Naive B cell (primary cell): ENCODE measurements around the gene ADSS1. TPM values are rescaled to one million over a fixed set of nuclear protein-coding genes. Genes with fewer than 3 reads are reported as not detected.
A peak's percentile ranks its signal among the peaks of the same experiment; 100 is the strongest.

Experiments
- ATAC-seq, 2 donors: fragments of 150-1000 bp; cut with Tn5 transposase; 2 replicates each; pipeline ENCODE4 v1.10.0; 2021; ENCODE audit warnings: low read depth in 2 of 2, mild to moderate bottlenecking in 2 of 2, moderate library complexity in 2 of 2
- DNase-seq: peaks from one replicate; pipeline ENCODE4 v3.0.0; 2022
- H3K27ac Mint-ChIP-seq, 6 donors: one replicate each; pipeline ENCODE4 v1.8.0; 2020 to 2022; ENCODE audit warnings: mild to moderate bottlenecking in 6 of 6, mixed read lengths in 6 of 6, moderate library complexity in 5 of 6, inconsistent platforms in 2 of 6
- H3K27me3 Mint-ChIP-seq, 3 donors: one replicate each; pipeline ENCODE4 v1.8.0; 2021 to 2022; ENCODE audit warnings: mixed read lengths in 3 of 3, mild to moderate bottlenecking in 1 of 3
- H3K36me3 Mint-ChIP-seq, 2 donors: one replicate each; pipeline ENCODE4 v1.8.0; 2020 to 2022; ENCODE audit warnings: mixed read lengths in 2 of 2, inconsistent platforms in 1 of 2, mild to moderate bottlenecking in 1 of 2
- H3K4me1 Mint-ChIP-seq, 3 donors: one replicate each; pipeline ENCODE4 v1.8.0; 2020 to 2022; ENCODE audit warnings: mixed read lengths in 3 of 3, inconsistent platforms in 1 of 3, mild to moderate bottlenecking in 1 of 3, moderate library complexity in 1 of 3
- H3K4me3 Mint-ChIP-seq, 8 donors: one replicate each; pipeline ENCODE4 v1.8.0; 2020 to 2022; ENCODE audit warnings: mild to moderate bottlenecking in 8 of 8, mixed read lengths in 8 of 8, moderate library complexity in 8 of 8, inconsistent platforms in 2 of 8
- H3K9me3 Mint-ChIP-seq, 7 donors: one replicate each; pipeline ENCODE4 v1.8.0; 2020 to 2022; ENCODE audit warnings: mixed read lengths in 7 of 7, mild to moderate bottlenecking in 5 of 7, inconsistent platforms in 2 of 7, moderate library complexity in 1 of 7
- polyA plus RNA-seq, 6 donors: library from polyadenylated mRNA; unstranded; fragments of 300-500 nt; fragmentation: Illumina TruSeq; gene quantifications; one replicate each; pipeline ENCODE4 v1.2.3, GENCODE V29; 2021; ENCODE audit warnings: low read depth in 6 of 6

The ADSS1 gene
- polyA plus RNA-seq, 6 donors from 2014 or later: 0.17 to 0.29 TPM; not detected in 4

DNA sequence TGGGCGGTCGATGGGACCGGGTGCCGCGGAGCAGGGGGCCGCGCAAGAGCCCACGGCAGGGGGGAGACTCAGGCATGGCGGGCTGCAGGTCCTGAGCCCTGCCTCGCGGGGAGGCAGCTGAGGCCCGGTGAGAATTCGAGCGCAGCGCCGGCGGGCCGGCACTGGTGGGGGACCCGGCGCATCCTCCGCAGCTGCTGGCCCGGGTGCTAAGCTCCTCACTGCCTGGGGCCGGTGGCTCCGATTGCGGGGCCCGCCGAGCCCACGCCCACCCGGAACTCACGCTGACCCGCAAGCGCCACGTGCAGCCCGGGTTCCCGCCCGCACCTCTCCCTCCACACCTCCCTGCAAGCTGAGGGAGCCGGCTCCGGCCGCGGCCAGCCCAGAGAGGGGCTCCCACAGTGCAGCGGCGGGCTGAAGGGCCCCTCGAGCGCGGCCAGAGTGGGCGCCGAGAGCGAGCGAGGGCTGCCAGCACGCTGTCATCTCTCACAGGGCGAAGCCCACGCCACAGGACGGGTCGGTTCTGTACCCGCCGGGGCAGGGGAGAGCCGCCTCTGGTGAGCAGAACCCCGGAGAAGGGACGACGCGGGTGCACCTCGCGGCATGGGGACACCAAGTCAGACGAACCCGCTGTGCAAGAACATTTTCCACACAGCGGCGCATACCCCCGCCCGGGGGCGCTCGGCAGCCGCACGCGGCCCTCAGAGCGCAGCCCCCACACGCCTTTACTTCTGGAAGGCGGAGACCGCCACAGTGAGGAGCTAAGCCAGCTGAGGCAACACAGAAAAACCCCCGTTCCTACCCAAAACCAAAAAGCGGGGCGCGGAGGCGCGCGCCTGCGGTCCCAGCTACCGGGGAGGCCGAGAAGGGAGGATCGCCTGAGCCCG is 27.8 kb downstream of the ADSS1 start:
- H3K27ac Mint-ChIP-seq: peak overlapping the region; percentile 91 to 96 (median 95)
- DNase-seq (no peak), ATAC-seq (no peak)
- H3K27me3 Mint-ChIP-seq: no peaks in the 10 kb centered on the region
- peak overlapping the region; percentile 91 to 96 (median 94) for H3K4me3 Mint-ChIP-seq
- H3K4me1 Mint-ChIP-seq: peaks cover 26 to 54% (median 44%) of the 10 kb centered on the region in 3 donors
- H3K9me3 Mint-ChIP-seq: no peaks in the 10 kb centered on the region
- H3K36me3 Mint-ChIP-seq: no peaks in the 10 kb centered on the region

GRCh38 chr14:104752423-104752734 is 28.4 kb downstream of the ADSS1 start:
- Mint-ChIP-seq H3K4me3 (peak overlapping the region; percentile 91 to 96 (median 94)), H3K4me1 (peaks cover 26 to 59% (median 49%) of the 10 kb centered on the region in 3 donors), H3K9me3 (no peaks in the 10 kb centered on the region), H3K27me3 (no peaks in the 10 kb centered on the region), H3K27ac (peak overlapping the region; percentile 91 to 96 (median 95)), H3K36me3 (peaks cover 0 to under 1% of the 10 kb centered on the region in 2 donors)
- ATAC-seq (peak; percentile 78 to 82), DNase-seq (no peak)

DNA sequence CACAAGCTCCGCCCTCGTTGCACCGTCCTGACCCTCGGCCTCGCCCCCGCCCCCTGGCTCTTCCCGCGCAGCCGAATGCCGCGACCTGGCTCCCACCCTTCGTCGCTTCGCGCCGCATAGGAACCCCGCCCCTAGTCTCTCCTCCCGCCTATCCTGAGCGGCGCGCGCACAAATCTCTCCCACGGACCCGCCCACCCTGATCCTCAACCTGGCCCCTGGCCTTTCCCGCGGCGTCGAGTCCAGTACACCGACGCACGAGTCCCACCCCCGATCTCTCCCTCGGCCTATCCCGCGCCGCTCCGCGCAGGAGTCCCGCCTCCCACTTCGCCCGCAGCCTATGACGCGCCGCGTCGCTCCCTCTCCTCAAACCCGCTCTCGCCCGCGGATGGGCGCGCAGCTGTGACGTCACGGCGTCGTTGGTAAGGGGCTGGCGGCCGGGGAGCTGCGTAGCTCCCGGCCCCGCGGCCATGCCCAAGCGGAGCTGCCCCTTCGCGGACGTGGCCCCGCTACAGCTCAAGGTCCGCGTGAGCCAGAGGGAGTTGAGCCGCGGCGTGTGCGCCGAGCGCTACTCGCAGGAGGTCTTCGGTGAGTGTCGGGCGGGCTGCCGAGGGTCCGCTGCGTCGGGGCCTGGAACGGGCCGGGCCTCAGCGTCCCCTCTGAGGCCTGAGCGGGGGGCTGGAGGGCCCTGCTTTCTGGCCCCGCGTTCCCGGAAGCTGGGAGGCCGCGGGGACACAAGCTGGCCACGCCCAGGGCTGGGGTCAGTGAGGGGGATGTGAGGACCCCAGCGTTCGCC is 28.9 kb downstream of the ADSS1 start, which contains the start of gene SIVA1:
Gene SIVA1, plus strand, starts transcription at position 413 of the 793 bp plus-strand sequence. Its CDS starts 55 bp downstream, at position 468.
- peaks cover 30 to 59% (median 49%) of the 10 kb centered on the region in 3 donors for H3K4me1 Mint-ChIP-seq
- H3K9me3 Mint-ChIP-seq: no peaks in the 10 kb centered on the region
- H3K27me3 Mint-ChIP-seq: no peaks in the 10 kb centered on the region
- ATAC-seq: peak; percentile 83 to 86
- peak; percentile 99 for DNase-seq
- peak within 1 kb of the TSS; percentile 91 to 96 (median 94) for H3K4me3 Mint-ChIP-seq
- peaks cover 0 to 6% of the 10 kb centered on the region in 2 donors for H3K36me3 Mint-ChIP-seq
- peak within 1 kb of the TSS; percentile 91 to 96 (median 95) for H3K27ac Mint-ChIP-seq

DNA sequence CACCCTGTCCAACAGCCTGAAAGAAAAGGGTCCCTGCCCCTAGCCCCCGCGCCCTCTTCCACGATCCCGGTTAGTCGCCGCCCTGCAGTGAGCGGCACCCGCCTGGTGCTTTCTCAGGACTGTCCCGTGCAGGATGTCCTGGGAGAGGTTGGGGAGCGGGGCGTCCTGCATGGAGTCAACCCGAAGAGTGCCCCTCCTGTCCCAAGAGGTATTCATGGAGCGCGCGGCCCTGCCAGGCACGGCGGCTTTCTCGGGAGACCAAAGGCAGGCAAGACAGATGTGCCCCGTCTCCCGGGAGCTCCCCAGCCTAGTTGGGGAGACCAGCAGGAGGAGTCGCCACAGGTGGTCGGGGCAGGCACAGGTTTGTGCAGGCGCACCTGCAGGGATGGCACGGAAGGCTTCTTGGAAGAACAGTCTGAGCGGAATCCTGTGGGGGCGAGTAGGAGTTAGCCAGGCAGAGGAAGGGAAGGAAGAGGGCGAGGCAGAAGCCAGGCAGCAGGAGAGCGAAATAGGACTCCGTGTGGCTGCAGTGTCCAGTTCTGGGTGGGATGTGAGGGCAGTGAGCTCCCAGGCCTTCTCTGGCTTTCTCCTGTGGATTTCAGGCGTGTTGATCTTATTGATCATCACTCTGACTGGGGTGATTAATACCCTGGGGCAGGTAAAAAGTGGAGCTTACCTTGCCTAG is 29.6 kb downstream of the ADSS1 start:
- Mint-ChIP-seq H3K27me3 (no peaks in the 10 kb centered on the region), H3K4me3 (peak overlapping the region; percentile 87 to 96 (median 94))

GRCh38 chr14:104754213-104754851 is 30.3 kb downstream of the ADSS1 start:
- DNase-seq (no peak), ATAC-seq (no peak)
- peak overlapping the region; percentile 87 to 96 (median 94) for H3K4me3 Mint-ChIP-seq
- H3K27me3 Mint-ChIP-seq: no peaks in the 10 kb centered on the region
- H3K4me1 Mint-ChIP-seq: peaks cover 26 to 46% (median 42%) of the 10 kb centered on the region in 3 donors
- peak overlapping the region; percentile 7 to 93 (median 83) for H3K27ac Mint-ChIP-seq
- H3K36me3 Mint-ChIP-seq: peaks cover 0 to 8% of the 10 kb centered on the region in 2 donors
- H3K9me3 Mint-ChIP-seq: no peaks in the 10 kb centered on the region

More for the DNA sequence above, 29.6 kb downstream of the ADSS1 start:
- ATAC-seq: no peak
- H3K27ac Mint-ChIP-seq: peak overlapping the region; percentile 51 to 93 (median 90)
- no peak for DNase-seq
- peaks cover 30 to 53% (median 49%) of the 10 kb centered on the region in 3 donors for H3K4me1 Mint-ChIP-seq
- peaks cover 0 to 8% of the 10 kb centered on the region in 2 donors for H3K36me3 Mint-ChIP-seq
- H3K9me3 Mint-ChIP-seq: no peaks in the 10 kb centered on the region

- DNase-seq (no peak), ATAC-seq (no peak)
- H3K4me1 Mint-ChIP-seq: peaks cover 35 to 45% (median 41%) of the 10 kb centered on the region in 3 donors
- H3K27ac Mint-ChIP-seq: peak overlapping the region in 1 of 6 donors; percentile 12
- H3K4me3 Mint-ChIP-seq: peak overlapping the region in 2 of 8 donors; percentile 55 to 94
- H3K9me3 Mint-ChIP-seq: no peaks in the 10 kb centered on the region
- H3K36me3 Mint-ChIP-seq: peaks cover 0 to 9% of the 10 kb centered on the region in 2 donors
- H3K27me3 Mint-ChIP-seq: no peaks in the 10 kb centered on the region
These were observed 31.6 kb downstream of the ADSS1 start for GRCh38 chr14:104755621-104756020.

GRCh38 chr14:104756477-104757237 is 32.6 kb downstream of the ADSS1 start:
- peak overlapping the region in 1 of 6 donors; percentile 60 for H3K27ac Mint-ChIP-seq
- H3K27me3 Mint-ChIP-seq: no peaks in the 10 kb centered on the region
- ATAC-seq (no peak), DNase-seq (no peak)
- no peaks in the 10 kb centered on the region for H3K9me3 Mint-ChIP-seq
- H3K36me3 Mint-ChIP-seq: peaks cover 5 to 19% of the 10 kb centered on the region in 2 donors
- peak overlapping the region in 4 of 8 donors; percentile 9 to 51 (median 30) for H3K4me3 Mint-ChIP-seq
- peaks cover 41 to 46% (median 43%) of the 10 kb centered on the region in 3 donors for H3K4me1 Mint-ChIP-seq

DNA sequence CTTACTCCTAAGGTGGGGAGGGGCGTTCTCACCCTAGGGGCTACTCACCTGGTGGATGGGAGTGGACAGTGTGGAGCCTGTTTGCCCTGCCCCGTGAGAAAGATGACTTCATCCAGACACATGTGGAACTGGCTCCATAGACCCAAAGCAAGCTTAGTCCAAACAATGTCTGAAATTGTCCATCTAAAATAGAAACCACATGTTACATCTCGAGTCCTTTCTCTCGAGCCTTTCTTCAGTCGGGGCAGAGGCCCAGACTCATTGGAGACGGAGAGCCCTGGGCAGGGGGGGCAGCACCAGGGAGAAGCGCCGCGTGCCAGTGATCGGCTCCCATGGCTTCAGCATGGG is 33.2 kb downstream of the ADSS1 start:
- Mint-ChIP-seq H3K9me3 (no peaks in the 10 kb centered on the region), H3K27me3 (no peaks in the 10 kb centered on the region), H3K36me3 (peaks cover 8 to 24% of the 10 kb centered on the region in 2 donors), H3K27ac (peak overlapping the region in 1 of 6 donors; percentile 60), H3K4me1 (peaks cover 41 to 49% (median 46%) of the 10 kb centered on the region in 3 donors), H3K4me3 (peak overlapping the region in 1 of 8 donors; percentile 15)
- ATAC-seq (no peak), DNase-seq (no peak)

GRCh38 chr14:104757681-104758392 is 33.8 kb downstream of the ADSS1 start:
- ATAC-seq (no peak), DNase-seq (no peak)
- no peaks in the 10 kb centered on the region for H3K9me3 Mint-ChIP-seq
- H3K4me1 Mint-ChIP-seq: peaks cover 41 to 51% (median 46%) of the 10 kb centered on the region in 3 donors
- H3K4me3 Mint-ChIP-seq: peak overlapping the region in 1 of 8 donors; percentile 59
- no peaks in the 10 kb centered on the region for H3K27me3 Mint-ChIP-seq
- no peak overlapping the region for H3K27ac Mint-ChIP-seq
- H3K36me3 Mint-ChIP-seq: peaks cover 10 to 28% of the 10 kb centered on the region in 2 donors

DNA sequence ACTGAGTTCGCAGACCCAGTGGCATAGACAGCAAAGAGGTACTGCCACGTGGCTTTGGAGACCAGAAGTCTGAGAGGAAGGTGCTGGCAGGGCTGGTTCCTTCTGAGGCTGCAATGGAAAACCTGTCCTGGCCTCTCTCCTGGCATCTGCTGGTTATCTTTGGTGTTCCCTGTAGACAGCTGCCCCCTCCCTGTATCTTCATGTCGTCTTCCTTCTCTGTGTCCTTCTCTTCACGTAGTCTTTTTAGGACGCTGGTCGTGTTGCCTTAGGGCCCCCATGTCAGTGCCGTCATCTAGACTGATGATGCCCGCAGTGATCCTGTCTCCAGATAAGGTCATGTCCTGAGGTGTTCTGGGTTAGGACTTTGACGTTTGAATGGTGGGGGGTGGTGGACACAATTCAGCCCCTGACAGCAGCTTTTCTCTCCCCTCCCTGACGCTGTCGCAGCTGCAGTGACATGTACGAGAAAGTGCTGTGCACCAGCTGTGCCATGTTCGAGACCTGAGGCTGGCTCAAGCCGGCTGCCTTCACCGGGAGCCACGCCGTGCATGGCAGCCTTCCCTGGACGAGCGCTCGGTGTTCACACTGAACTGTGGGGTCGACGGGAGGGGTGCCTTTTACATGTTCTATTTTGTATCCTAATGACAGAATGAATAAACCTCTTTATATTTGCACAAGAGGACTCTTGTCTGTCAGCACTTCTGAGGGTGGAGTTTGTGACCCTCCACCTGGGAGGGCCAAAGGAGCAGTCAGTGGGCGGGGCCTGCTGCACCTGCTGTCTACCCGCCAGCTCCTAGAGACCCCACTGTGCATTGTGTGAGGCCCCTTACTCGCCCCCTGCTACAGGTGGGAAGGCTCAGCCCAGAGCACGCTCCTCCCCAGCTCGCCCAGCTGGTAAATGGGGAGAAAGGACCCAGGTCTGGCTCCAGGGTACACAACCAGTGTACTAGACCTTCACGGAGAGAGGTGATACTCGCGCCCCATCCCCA is 35.2 kb downstream of the ADSS1 start:
- no peak for DNase-seq
- Mint-ChIP-seq H3K4me3 (peak overlapping the region in 2 of 8 donors; percentile 15 to 59), H3K27me3 (no peaks in the 10 kb centered on the region), H3K9me3 (no peaks in the 10 kb centered on the region), H3K4me1 (peaks cover 29 to 39% (median 35%) of the 10 kb centered on the region in 3 donors), H3K27ac (peak overlapping the region in 2 of 6 donors; percentile 28 to 62), H3K36me3 (peaks cover 10 to 28% of the 10 kb centered on the region in 2 donors)
- no peak for ATAC-seq
